Measurements from ENCODE around the gene TRIM8.

DNA sequence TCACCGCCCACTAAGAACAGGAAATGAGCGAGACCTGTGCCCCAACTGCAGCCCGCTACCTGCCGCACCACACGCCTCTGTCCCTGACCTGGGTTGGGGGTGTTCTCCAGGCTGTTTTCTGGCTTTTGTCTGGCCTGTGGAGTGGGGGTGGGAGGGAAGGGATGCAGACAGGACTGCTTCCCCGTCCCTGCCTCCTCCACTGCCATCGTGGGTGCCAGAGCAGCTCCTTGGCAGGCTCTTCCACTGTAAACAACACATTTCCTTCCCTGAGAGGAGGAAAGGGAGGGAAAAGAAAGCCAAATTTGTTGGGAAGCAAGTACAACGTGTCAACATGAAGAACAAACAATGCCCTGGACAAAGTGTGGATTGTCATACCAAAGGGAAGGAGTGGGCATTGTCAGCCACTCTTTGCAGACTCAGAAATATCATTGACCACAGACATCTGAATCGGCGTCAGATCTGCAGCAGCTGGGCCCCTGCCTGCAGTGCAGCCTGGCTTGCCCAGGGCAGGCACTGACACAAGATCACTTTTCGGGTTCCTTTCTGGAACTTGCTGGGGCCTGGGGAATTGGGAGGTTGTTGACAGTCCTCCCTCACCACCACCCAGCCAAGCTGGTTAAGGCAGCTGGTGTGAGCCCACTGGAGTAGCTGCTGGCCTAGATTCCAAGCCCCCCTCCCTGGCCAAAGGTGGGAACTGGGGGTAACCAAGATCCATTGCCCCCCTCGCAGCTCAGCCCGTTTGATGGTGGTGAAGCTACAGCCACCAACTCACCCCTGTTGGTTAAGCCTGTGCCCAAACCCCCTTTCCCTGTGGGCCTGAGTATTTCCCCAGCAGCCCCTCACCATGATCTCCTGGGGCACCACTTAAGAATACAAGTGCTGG is 22.6 kb upstream of the TRIM8 start:
- TF ChIP-seq, protein P1, sequence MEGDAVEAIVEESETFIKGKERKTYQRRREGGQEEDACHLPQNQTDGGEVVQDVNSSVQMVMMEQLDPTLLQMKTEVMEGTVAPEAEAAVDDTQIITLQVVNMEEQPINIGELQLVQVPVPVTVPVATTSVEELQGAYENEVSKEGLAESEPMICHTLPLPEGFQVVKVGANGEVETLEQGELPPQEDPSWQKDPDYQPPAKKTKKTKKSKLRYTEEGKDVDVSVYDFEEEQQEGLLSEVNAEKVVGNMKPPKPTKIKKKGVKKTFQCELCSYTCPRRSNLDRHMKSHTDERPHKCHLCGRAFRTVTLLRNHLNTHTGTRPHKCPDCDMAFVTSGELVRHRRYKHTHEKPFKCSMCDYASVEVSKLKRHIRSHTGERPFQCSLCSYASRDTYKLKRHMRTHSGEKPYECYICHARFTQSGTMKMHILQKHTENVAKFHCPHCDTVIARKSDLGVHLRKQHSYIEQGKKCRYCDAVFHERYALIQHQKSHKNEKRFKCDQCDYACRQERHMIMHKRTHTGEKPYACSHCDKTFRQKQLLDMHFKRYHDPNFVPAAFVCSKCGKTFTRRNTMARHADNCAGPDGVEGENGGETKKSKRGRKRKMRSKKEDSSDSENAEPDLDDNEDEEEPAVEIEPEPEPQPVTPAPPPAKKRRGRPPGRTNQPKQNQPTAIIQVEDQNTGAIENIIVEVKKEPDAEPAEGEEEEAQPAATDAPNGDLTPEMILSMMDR (IDR thresholded peaks at IDR 0.05): no peak
- no peak for TF ChIP-seq POLR2A (IDR thresholded peaks at IDR 0.05)
- no peak for TF ChIP-seq EP300 (IDR thresholded peaks at IDR 0.05)

Data from ovary (tissue), 3 donors.